Erythroblast (primary cell): Measurements from ENCODE around the gene ITIH4.

Experiments
- GATA1 ChIP-seq: IDR thresholded peaks from 2 replicates; pipeline ENCODE4 v1.6.1; 2011; ENCODE audit warnings: low read depth, mild to moderate bottlenecking, control low read depth, low read length, moderate library complexity
- POLR2A ChIP-seq: IDR thresholded peaks from 2 replicates; pipeline ENCODE4 v1.6.1; 2011; ENCODE audit warnings: mild to moderate bottlenecking, low read length

- no peak for TF ChIP-seq POLR2A
- no peak for TF ChIP-seq GATA1
Observed at GRCh38 chr3:52831500-52832301, 1.2 kb upstream of the ITIH4 start.
